HepG2 (cell line): ENCODE results near the gene YIPF3. TPM values are rescaled to one million over a fixed set of nuclear protein-coding genes. Genes with fewer than 3 reads are reported as not detected.

Source experiments
- BORCS8-MEF2B ChIP-seq: sonication (generic); formaldehyde crosslinking; IDR thresholded peaks from 2 replicates; pipeline ENCODE4 v1.8.0; 2022; ENCODE audit warnings: mild to moderate bottlenecking, missing genetic modification reagents
- HIVEP1 ChIP-seq: sonication (generic); formaldehyde crosslinking; IDR thresholded peaks from 2 replicates; pipeline ENCODE4 v1.4.0; 2020; ENCODE audit warnings: mild to moderate bottlenecking, missing genetic modification reagents
- KMT2B ChIP-seq: IDR thresholded peaks from 2 replicates; pipeline ENCODE4 v1.6.1; 2016; ENCODE audit warnings: missing genetic modification reagents, missing compliant biosample characterization
- MZF1 ChIP-seq: sonication (generic); formaldehyde crosslinking; IDR thresholded peaks from 2 replicates; pipeline ENCODE4 v1.8.1; 2023; ENCODE audit warnings: mild to moderate bottlenecking, missing genetic modification reagents, borderline replicate concordance
- ZNF136 ChIP-seq: sonication (generic); formaldehyde crosslinking; IDR thresholded peaks from 2 replicates; pipeline ENCODE4 v1.8.1; 2022; ENCODE audit warnings: low read depth, mild to moderate bottlenecking, moderate library complexity, missing genetic modification reagents
- ZNF460 ChIP-seq: sonication (generic); formaldehyde crosslinking; IDR thresholded peaks from 2 replicates; pipeline ENCODE4 v1.5.1; 2020; ENCODE audit warnings: missing genetic modification reagents, mild to moderate bottlenecking, borderline replicate concordance
- ZNF616 ChIP-seq: sonication (generic); formaldehyde crosslinking; IDR thresholded peaks from 2 replicates; pipeline ENCODE4 v1.5.0; 2020; ENCODE audit warnings: low read depth, mild to moderate bottlenecking, missing genetic modification reagents
- ZNF619 ChIP-seq: sonication (generic); formaldehyde crosslinking; IDR thresholded peaks from 2 replicates; pipeline ENCODE4 v1.4.0; 2020; ENCODE audit warnings: mild to moderate bottlenecking, missing genetic modification reagents
- ZNF75D ChIP-seq: sonication (generic); formaldehyde crosslinking; IDR thresholded peaks from 2 replicates; pipeline ENCODE4 v1.8.1; 2023; ENCODE audit warnings: missing genetic modification reagents, mild to moderate bottlenecking, borderline replicate concordance
- ZNF83 ChIP-seq: sonication (generic); formaldehyde crosslinking; IDR thresholded peaks from 2 replicates; pipeline ENCODE4 v1.4.0; 2020; ENCODE audit warnings: missing genetic modification reagents, mild to moderate bottlenecking, borderline replicate concordance
- polyA plus RNA-seq, 8 experiments: library from polyadenylated mRNA; depleted of rRNA in 3 of 8; stranded (reverse) in 7 of 8; unstranded in 1 of 8; fragments of >200 nt; fragmentation: Illumina TruSeq in 4 of 8; extraction: Trizol in 4 of 8; gene quantifications; 2 replicates each; pipeline versions ENCODE4 v1.2.1 to v1.2.3, GENCODE V29; 2011 to 2016; ENCODE audit warnings: low read depth in 4 of 8, missing spikeins in 1 of 8, mixed read lengths in 1 of 8; ENCODE audit not compliant: insufficient read depth in 1 of 8
- total RNA-seq, 5 experiments: library from RNA; depleted of rRNA; stranded (reverse); fragments of >200 nt; fragmentation: Illumina TruSeq; extraction: Trizol; gene quantifications; 2 replicates each; pipeline ENCODE4 v1.2.3, GENCODE V29; 2016; ENCODE audit warnings: low read depth in 1 of 5
- TF ChIP-seq, protein P1 (sequence below): sonication (generic); formaldehyde crosslinking; IDR thresholded peaks from 2 replicates; pipeline ENCODE4 v1.5.0; 2020; ENCODE audit warnings: mild to moderate bottlenecking, missing genetic modification reagents, borderline replicate concordance
- TF ChIP-seq, protein P2 (sequence below): sonication (generic); formaldehyde crosslinking; IDR thresholded peaks from 2 replicates; pipeline ENCODE4 v1.4.0; 2020; ENCODE audit warnings: missing genetic modification reagents
- TF ChIP-seq, protein P3 (sequence below): sonication (generic); formaldehyde crosslinking; IDR thresholded peaks from 2 replicates; pipeline ENCODE4 v1.5.0; 2020; ENCODE audit warnings: mild to moderate bottlenecking, missing genetic modification reagents
- TF ChIP-seq, protein P4 (sequence below): IDR thresholded peaks from 2 replicates; pipeline ENCODE4 v1.6.1; 2016; ENCODE audit warnings: missing biosample characterization, missing genetic modification reagents, low read depth

The YIPF3 gene
- total and polyA plus RNA-seq, 2 of the 13 experiments (the other 11 are each of a cell fraction or from before 2014, with no cell fraction given), result 107 to 206 TPM

DNA sequence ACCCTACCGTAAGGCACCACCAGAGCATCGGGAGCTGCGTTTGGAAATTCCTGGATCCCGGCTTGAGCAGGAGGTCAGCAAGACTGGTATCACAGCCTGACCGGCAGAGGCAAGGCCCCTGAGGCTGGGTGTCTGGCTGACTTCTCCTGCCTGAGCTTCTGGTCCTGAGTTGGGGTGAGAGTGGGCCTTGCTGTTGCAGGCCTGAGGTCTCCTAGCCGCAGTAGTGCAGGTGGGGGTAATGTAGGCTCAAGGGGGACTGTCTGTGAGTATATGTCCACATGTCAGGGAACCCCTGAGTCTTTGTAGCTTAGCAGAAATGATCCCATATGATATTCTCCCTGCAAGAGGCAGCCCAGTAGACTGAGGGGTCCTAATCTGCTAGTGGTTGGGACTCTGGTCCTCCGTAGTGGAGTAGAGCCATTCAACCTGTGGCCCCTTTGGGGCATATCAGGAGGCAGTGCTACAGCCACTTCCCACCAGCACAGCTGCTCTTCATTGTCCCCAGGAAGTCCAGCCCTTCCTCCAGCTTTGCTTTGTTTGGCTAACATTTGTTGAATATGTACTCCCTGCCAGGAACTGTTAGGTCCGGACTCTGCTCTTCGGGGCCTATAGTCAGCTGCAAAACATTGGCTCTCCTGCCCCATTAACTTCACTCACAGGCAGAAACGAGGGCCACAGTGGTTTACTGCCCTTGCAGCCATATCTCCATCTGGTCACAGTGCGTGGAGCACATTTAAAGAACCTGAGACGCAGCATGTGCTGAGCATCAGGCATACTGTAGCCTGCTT is 17.5 kb downstream of the YIPF3 start (continued):
- TF ChIP-seq, protein P1, sequence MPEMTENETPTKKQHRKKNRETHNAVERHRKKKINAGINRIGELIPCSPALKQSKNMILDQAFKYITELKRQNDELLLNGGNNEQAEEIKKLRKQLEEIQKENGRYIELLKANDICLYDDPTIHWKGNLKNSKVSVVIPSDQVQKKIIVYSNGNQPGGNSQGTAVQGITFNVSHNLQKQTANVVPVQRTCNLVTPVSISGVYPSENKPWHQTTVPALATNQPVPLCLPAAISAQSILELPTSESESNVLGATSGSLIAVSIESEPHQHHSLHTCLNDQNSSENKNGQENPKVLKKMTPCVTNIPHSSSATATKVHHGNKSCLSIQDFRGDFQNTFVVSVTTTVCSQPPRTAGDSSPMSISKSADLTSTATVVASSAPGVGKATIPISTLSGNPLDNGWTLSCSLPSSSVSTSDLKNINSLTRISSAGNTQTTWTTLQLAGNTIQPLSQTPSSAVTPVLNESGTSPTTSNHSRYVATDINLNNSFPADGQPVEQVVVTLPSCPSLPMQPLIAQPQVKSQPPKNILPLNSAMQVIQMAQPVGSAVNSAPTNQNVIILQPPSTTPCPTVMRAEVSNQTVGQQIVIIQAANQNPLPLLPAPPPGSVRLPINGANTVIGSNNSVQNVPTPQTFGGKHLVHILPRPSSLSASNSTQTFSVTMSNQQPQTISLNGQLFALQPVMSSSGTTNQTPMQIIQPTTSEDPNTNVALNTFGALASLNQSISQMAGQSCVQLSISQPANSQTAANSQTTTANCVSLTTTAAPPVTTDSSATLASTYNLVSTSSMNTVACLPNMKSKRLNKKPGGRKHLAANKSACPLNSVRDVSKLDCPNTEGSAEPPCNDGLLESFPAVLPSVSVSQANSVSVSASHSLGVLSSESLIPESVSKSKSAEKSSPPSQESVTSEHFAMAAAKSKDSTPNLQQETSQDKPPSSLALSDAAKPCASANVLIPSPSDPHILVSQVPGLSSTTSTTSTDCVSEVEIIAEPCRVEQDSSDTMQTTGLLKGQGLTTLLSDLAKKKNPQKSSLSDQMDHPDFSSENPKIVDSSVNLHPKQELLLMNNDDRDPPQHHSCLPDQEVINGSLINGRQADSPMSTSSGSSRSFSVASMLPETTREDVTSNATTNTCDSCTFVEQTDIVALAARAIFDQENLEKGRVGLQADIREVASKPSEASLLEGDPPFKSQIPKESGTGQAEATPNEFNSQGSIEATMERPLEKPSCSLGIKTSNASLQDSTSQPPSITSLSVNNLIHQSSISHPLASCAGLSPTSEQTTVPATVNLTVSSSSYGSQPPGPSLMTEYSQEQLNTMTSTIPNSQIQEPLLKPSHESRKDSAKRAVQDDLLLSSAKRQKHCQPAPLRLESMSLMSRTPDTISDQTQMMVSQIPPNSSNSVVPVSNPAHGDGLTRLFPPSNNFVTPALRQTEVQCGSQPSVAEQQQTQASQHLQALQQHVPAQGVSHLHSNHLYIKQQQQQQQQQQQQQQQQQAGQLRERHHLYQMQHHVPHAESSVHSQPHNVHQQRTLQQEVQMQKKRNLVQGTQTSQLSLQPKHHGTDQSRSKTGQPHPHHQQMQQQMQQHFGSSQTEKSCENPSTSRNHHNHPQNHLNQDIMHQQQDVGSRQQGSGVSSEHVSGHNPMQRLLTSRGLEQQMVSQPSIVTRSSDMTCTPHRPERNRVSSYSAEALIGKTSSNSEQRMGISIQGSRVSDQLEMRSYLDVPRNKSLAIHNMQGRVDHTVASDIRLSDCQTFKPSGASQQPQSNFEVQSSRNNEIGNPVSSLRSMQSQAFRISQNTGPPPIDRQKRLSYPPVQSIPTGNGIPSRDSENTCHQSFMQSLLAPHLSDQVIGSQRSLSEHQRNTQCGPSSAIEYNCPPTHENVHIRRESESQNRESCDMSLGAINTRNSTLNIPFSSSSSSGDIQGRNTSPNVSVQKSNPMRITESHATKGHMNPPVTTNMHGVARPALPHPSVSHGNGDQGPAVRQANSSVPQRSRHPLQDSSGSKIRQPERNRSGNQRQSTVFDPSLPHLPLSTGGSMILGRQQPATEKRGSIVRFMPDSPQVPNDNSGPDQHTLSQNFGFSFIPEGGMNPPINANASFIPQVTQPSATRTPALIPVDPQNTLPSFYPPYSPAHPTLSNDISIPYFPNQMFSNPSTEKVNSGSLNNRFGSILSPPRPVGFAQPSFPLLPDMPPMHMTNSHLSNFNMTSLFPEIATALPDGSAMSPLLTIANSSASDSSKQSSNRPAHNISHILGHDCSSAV, result no peak
- TF ChIP-seq, protein P2, sequence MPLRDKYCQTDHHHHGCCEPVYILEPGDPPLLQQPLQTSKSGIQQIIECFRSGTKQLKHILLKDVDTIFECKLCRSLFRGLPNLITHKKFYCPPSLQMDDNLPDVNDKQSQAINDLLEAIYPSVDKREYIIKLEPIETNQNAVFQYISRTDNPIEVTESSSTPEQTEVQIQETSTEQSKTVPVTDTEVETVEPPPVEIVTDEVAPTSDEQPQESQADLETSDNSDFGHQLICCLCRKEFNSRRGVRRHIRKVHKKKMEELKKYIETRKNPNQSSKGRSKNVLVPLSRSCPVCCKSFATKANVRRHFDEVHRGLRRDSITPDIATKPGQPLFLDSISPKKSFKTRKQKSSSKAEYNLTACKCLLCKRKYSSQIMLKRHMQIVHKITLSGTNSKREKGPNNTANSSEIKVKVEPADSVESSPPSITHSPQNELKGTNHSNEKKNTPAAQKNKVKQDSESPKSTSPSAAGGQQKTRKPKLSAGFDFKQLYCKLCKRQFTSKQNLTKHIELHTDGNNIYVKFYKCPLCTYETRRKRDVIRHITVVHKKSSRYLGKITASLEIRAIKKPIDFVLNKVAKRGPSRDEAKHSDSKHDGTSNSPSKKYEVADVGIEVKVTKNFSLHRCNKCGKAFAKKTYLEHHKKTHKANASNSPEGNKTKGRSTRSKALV (CRISPR knock-in tag), result no peak
- TF ChIP-seq MZF1 (CRISPR knock-in tag) (no peak), BORCS8-MEF2B (CRISPR knock-in tag) (no peak), HIVEP1 (no peak), ZNF616 (CRISPR knock-in tag) (no peak), KMT2B (CRISPR knock-in tag) (no peak), ZNF75D (CRISPR knock-in tag) (no peak), ZNF460 (CRISPR knock-in tag) (no peak), ZNF83 (no peak), ZNF619 (CRISPR knock-in tag) (no peak), ZNF136 (CRISPR knock-in tag) (no peak)
- TF ChIP-seq, protein P3, sequence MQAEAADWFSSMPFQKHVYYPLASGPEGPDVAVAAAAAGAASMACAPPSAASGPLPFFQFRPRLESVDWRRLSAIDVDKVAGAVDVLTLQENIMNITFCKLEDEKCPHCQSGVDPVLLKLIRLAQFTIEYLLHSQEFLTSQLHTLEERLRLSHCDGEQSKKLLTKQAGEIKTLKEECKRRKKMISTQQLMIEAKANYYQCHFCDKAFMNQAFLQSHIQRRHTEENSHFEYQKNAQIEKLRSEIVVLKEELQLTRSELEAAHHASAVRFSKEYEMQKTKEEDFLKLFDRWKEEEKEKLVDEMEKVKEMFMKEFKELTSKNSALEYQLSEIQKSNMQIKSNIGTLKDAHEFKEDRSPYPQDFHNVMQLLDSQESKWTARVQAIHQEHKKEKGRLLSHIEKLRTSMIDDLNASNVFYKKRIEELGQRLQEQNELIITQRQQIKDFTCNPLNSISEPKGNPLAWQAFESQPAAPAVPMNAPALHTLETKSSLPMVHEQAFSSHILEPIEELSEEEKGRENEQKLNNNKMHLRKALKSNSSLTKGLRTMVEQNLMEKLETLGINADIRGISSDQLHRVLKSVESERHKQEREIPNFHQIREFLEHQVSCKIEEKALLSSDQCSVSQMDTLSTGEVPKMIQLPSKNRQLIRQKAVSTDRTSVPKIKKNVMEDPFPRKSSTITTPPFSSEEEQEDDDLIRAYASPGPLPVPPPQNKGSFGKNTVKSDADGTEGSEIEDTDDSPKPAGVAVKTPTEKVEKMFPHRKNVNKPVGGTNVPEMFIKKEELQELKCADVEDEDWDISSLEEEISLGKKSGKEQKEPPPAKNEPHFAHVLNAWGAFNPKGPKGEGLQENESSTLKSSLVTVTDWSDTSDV, result no peak
- TF ChIP-seq, protein P4, sequence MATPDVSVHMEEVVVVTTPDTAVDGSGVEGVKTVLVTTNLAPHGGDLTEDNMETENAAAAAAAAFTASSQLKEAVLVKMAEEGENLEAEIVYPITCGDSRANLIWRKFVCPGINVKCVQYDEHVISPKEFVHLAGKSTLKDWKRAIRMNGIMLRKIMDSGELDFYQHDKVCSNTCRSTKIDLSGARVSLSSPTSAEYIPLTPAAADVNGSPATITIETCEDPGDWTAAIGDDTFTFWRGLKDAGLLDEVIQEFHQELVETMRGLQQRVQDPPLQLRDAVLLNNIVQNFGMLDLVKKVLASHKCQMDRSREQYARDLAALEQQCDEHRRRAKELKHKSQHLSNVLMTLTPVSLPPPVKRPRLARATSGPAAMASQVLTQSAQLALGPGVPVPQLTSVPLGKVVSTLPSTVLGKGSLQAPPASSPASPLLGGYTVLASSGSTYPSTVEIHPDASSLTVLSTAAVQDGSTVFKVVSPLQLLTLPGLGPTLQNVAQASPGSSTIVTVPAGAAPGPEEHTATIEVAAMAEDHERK (CRISPR knock-in tag), result no peak
